ENCODE measurements around the gene CAMK4.
A peak's percentile ranks its signal among the peaks of the same experiment; 100 is the strongest.
"Not testable (repeated sequence)": the region's sequence is repeated elsewhere in the genome, so short reads cannot be mapped to it uniquely, and the experiment has no call there.

Gene CAMK4

DNA sequence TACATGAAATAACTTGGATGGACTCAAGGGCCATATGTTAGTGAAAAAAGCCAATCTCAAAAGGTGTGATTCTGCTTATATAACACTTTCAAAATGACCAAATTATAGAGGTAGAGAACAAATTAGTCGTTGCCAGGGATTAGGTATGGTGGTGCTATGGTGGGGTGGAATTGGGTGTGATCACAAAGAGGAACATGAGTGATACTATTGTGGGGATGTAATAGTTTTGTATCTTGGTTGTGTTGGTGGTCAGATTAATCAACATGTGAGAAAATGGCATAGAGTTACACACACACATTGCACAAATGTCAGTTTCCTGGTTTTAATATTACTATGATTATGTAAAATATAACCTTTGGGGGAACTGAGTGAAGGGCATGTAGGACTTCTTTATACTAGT, 31.9 kb downstream of the CAMK4 start:
- DNase-seq (ENCODE audit: low read depth in 2 of 2): no peak

DNA sequence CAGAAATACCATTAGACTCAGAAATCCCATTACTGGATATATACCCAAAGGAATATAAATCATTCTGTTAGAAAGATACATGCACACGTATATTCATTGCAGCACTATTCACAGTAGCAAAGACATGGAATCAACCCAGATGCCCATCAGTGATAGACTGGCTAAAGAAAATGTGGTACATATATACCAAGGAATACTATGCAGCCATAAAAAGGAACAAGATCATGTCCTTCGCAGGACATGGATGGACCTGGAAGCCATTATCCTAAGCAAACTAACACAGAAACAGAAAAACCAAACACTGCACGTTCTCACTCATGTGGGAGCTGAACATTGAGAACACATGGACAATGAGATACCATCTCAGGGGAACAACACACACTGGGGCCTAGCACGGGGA, 33.4 kb downstream of the CAMK4 start:
- DNase-seq (ENCODE audit: low read depth in 2 of 2): not testable (repeated sequence)

DNA sequence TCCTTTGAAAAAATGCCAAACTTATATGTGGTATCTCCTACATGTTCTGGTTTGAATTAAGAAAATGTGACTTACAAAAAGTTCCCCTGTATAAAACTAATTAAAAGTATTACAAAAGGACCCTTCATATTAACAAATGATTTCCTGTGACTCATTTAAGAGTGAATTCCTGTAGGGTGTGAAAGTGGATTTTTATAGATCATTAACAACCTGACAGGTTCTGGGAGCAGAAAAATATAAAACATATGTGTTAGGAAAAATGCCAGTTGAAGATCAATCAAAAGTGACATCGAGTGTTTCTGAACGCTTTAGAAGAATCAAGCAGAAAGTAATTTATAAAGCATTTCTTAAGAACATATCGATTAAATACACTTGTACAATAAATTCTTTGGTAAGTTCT, 35.5 kb downstream of the CAMK4 start:
- DNase-seq (ENCODE audit: low read depth in 2 of 2): no peak

DNA sequence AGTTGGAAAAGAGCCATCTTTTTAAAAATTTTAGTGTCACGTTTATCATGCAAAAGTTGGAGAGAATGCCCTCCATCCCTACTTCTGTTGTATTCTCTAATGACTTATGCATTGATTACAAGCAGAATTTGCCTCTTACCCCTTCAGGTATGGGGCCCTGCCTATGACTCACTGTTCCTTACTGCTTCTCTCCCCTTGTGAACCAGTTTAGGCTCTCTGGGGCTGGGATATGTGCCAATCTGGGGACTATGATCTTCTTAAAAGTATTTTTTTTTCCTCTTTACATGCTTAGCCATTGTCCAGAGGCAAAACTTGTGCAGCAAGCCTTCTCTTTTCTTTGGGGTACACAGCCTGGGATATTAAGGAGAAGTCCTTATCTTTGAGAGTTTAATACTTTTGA, 37.4 kb downstream of the CAMK4 start:
- no peak for DNase-seq (ENCODE audit: low read depth in 2 of 2)

DNA sequence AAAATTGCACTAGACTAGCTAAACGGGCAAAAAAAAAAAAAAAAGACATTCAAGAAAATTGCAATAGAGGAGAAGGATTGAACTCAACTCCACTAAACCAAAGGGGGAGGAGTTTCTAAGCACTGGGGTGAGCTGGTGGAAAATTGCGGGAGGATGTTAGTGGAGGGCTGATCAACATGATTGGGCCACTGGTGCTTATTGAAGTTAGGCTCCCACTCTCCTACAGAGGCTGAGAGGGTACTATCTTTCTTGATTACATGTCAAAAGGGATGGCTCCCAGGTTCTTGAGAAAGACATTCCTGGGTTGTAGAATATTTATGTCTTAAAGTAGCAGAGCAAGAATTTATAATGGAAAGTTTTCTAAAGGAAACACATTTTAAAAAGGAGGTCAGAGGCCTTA, 38.0 kb downstream of the CAMK4 start:
- DNase-seq (ENCODE audit: low read depth in 2 of 2): no peak

DNA sequence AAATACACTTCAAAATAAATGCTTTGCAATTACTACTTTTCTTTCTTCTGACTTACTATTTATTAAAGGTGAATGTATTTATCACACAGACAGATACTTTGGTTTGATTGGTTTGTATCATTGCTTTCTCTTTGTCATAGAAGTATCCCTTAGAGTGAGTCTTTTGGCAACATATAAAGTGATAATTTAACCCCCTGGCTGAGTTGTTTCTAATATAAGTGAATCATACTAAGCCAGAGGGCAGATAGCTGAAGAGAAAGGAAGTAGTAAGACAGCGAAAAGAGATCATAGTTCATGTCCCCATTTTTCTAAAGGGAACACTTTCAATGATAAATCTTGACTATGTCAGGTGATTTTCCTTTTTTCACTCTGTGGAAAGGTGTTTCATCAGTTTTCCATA, 38.6 kb downstream of the CAMK4 start:
- DNase-seq (ENCODE audit: low read depth in 2 of 2): no peak

DNA sequence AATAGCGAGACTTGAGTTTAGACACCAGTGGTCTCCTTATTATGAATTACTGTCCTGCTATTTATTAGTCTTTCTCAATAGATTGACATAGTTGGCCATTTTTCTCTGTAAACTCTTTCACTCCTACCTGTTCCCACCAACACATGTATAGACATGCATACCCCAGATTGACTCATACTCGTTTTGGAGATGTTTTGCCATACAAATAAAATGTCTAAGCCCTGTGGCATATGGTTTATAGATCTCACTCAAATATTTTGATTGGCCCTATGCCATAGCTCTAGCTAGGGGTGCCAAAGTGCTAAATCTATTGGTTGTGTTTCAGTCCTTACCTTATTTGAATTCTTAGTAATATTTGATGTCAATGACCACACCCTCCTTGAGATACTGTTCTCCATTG, 42.3 kb downstream of the CAMK4 start:
- no peak for DNase-seq (ENCODE audit: low read depth in 2 of 2)

DNA sequence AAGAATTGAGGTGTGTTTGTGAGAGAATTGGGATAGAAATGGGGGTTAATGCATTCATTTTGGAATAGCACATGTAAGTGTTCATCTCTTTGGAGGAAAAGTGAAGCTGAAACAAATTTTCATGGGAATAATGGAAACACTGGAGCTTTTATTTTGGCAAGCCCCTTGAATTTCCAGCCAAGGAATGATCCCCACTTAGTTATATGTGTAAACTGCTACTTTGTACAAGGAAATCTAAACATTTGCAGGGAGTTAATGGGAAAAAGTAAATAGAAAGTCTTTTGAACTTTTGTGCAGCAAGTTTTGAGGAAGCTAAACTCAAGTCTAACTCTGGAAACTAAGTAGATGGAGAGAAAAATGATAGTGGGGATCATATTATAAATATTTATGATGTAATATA, 44.1 kb downstream of the CAMK4 start:
- DNase-seq (ENCODE audit: low read depth in 2 of 2): no peak

DNA sequence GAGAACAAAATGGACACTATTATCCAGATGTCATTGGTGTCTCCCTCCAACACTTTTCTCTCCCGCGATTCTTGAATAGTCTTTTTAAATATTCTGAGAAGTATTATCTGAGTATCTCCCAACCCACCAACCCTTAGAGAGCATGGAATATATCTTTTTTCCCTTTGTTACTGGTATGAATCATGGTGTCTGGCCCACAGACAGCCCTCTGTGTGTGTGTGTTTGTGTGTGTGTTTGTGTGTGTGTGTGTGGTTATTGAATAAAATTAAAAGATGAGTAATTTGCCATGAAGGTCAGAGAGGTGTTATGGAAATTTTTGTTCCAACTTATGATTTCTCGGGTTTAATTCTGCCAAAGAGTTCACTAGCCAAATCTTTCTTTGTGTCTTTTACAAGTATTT, 47.7 kb downstream of the CAMK4 start:
- DNase-seq (ENCODE audit: low read depth in 2 of 2): no peak

DNA sequence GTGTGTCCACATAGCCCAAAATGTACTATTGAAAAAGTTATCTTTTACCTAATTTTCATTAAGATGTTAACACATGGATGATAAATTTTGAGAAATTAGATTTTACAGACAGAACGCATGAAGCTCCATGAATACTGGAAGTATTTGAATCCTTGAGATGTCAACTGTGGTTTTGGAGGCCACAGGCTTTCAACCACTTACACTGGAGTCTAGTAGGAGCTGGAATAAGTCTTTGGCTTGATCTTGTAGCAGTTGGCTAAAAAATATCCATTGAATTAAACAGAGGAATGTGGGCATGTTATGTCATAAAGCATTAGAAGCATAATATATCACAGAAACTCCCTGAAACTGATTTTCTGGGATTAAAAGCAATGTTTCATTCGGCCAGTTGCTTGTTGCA, 52.9 kb downstream of the CAMK4 start:
- DNase-seq (ENCODE audit: low read depth in 2 of 2): no peak

DNA sequence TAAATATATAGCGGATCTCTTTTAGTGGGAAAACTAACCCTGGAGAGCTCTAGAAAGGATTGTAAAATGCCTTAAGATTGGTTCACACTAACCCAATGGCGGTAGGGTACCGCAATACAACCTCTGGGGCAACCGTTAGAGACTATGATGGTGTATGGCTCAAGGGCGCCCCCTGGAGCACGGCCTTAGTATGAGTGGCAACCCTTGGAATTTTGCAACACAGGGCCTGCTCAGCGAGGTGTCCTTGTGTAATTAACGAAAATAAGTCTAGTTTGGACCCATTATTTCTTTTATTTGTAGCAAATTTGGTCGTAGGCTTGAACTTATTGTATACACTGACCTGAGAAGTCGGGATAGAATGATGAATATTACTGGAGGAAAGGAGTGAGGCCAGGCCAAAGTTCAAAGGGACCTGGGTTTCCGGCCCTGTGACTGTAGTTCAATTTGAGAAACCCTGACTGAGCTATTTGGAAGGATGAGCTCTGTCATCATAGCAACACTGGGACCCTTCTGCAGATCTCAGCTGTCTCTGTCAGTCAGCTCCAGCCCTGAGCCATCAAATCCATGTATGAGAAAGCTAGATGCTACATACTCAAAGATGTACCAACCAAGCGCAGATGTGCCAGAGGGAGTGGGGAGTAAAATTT, 54.8 kb downstream of the CAMK4 start:
- DNase-seq (ENCODE audit: low read depth in 2 of 2): peak; percentile 77 to 86

DNA sequence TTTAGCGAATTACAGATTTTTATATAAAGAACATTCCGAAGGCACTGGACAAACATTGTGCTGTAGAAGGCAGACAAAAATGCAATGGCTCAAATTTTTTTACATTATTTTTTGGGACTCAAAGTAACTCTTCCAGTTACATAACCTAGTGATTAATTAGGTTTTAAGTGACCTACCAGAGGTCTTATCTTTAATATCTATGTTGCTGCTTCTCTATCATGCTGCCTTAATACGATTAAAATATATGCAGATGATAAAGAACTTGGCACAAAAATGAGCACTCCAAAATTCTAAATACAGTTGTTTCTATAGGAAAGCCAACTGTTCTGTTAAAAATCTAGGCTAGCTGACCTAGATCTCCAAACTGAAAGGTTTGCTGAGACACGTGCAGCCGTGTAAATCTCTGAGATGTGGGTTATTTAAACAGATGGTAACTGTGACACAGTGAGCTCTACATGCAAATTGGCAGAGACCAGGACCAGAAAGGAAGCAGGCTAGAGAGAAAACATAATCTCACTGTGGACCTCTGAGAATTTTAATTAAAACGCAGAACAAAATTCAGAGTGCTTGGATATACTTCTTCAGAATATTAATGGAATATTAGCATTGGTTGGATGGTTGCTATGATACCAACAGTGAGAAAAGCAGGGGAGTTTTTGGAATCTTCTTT, 56.2 kb downstream of the CAMK4 start:
- no peak for DNase-seq (ENCODE audit: low read depth in 2 of 2)

DNA sequence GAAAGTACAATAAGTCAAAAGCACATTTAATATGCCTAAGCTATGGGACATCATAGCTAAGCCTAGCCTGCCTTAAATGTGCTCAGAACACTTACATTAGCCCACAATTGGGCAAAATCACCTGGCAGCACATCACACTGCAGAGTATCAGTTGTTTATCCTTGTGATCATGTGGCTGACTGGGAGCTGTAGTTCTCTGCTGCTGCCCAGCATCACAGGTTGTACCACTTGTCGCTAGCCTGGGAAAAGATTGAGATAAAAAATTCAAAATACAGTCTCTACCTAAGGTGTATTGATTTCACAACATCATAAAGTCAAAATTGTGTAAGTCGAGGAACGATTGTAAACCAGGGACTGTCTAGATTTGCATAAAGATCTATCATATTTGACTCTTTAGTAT, 58.6 kb downstream of the CAMK4 start:
- DNase-seq (ENCODE audit: low read depth in 2 of 2): no peak

DNA sequence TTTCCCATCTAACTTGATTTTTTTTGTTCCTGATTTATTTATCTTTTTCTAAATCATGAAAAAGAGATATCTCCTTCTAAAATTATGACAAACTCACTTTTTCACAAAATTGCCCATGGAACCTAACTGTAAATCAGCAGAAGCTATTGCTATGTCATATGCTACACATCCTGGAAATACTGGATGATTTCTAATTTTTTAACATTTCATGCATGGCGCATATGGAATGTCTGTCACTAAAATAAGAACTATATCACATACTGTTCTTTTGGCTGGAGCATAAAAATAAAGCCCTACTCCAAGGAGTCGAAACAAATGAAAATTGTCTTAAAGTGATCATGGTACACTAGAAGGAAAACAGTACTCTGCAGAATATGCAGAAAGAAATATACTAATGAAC, 60.6 kb downstream of the CAMK4 start:
- no peak for DNase-seq (ENCODE audit: low read depth in 2 of 2)

DNA sequence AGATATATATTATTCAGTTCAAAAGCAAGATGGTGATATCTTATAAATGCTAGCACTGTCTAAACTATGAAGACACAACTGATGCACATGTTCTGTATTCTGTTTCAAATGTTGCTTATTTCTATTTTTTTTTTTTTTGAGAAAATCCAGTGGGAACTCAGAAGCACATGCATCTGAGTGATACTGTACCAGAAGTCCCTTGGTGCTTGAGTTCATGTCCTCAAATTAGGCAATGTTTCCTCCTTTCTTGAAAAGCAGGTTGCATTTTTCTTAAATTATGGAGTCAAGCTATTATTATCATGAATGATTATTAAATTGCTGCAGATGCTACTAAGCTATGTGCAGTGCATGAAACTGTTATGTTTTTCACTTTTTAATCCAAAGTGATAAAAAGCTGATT, 70.4 kb downstream of the CAMK4 start:
- no peak for DNase-seq (ENCODE audit: low read depth in 2 of 2)

DNA sequence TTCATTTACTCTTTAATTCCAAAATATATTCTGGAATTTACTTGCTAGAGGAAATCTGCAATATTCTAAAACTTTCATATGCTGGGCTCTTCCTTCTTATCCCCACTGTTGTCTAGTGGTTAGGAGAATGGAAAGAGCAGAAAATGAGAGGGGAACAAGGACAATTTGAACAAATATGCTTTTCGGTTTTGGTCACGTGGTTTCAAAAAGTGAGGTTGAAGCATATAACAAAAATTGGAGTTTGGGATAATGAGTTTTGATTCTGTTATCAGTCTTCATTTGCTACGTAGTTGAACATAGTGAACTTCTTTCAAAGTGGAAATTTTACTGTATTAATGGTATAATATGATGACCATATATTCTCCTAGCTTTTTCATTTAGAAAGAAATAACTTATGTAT, 71.5 kb downstream of the CAMK4 start:
- DNase-seq (ENCODE audit: low read depth in 2 of 2): no peak

DNA sequence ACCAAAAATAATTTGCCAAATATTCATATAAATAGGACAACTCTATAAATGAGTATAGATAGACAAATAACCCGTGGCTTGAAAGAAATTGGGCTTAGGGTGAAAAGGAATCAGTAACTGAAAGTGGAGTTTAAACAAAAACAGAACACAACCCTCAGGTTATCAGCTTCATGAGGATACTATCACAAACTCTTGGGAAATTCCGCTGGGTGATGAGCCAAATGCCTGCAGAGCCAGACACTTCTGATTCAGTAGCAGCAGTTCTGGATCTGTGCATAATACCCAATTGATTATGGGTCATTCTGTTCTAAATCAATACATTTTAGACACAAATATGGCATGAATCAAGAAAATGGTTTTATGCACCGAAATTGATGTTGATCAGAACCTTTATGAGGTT, 72.4 kb downstream of the CAMK4 start:
- DNase-seq (ENCODE audit: low read depth in 2 of 2): no peak

DNA sequence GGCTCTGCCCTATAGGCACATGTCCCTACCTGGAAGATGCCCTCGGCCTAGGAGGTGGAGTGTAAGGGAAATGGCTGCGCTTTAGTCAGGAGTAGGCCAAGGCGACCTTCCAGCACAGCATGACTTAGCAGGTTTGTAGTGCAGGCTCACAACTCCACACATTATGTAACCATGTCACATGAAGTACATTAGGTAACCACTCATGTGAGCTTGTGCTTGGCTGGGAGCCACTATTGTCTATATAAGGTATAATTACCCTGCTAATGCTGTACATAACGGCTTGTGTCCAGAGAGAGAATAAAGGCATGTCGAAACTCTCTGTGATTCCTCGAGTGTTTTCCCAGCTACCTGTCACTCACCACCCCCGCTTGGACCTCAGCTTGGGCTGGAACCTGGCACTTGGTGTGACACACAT, 74.9 kb downstream of the CAMK4 start:
- DNase-seq (ENCODE audit: low read depth in 2 of 2): no peak

DNA sequence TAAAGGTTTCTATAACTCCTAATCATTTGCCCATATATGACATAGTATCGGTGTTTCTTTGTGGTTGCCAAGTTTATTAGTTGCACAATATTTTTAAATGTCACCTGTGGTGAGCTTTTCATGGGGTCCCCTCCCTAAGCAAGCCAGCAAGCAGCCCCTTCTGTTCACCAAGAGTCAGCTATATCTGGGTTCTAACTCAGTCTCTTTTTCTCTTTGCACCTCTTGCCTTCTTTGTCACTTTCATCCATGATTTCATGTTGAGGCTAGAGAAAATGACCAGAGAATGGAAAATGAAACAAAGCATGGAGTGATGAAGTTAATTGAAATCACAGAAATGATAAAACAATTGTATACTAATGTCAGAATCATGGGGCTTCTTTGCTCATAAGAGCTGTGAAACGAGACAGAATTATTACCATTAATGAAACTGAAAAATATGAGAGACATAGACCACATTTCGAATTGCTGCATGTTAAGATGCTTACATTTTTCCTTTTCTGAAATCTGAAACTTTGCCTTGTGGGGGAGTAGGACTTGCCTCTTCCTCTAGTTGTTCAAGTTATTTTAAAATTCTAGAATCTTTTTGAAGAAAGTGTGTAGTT, 75.7 kb downstream of the CAMK4 start:
- no peak for DNase-seq (ENCODE audit: low read depth in 2 of 2)

DNA sequence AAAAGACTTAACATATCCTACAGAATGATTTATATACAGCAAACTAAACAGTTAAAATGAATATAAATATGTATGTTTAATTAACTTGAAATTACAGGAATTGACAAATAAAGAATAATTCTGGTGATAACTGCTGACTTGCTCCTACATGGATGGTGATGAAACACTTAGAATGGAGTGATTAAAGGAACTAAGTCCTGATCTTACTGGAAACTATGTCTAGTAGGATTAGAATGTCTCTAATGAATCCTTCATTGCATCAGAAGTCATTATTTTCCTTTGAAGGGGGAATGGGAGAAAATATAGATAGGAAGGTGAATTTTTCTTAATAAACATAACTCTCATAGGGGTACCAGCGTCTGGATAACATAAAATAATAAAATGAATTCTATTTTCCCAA, 77.1 kb downstream of the CAMK4 start:
- no peak for DNase-seq (ENCODE audit: low read depth in 2 of 2)

DNA sequence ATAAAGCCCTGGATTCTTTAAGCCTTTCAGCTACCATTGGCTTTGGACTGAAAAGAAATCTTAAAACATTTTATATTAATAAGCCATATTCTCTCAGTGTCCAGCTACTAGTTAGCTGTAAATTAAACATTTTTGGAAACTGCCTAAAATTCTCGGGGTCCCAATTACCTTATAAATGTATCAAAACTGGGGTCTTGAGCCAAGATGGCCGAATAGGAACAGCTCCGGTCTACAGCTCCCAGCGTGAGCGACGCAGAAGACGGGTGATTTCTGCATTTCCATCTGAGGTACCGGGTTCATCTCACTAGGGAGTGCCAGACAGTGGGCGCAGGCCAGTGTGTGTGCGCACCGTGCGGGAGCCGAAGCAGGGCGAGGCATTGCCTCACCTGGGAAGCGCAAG, 77.9 kb downstream of the CAMK4 start:
- not testable (repeated sequence) for DNase-seq (ENCODE audit: low read depth in 2 of 2)

DNA sequence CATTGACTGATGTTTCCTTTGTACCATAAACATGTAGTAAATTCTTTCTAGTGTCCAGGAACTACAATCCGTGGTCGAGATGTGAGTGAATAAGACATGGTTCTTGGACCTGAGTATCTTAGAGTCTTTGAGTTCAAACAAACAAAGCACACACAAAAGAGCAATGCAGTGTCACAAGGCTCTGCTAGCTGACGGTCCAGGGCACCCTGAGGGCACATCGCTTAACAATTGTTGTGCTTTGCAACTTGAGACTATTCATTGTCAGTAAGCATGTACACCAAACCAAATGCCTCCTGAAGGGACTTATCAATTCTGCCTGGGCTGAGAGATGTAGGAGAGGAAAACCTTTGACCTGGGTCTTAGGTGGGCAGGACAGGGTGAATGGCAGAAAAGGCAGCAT, 84.8 kb downstream of the CAMK4 start:
- DNase-seq (ENCODE audit: low read depth in 2 of 2): no peak

DNA sequence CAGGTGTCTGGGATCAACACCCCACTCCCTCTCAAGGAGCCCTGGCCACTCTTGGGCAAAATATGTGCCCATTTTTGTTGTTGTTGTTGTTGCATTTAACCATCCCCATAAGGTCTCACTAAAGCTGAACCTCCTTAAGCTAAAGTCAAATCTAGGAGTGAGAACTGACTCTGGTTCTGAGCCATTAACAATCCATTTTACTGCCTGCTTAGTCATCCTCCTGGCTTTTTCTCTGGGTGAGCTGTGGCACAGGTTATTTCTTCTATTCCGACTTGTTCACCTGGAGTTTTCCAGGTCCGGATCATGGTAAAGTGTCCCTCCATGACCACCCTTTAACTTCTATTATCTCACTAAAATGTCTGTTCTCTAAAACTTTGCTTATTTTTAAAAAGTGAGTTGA, 85.2 kb downstream of the CAMK4 start:
- DNase-seq (ENCODE audit: low read depth in 2 of 2): no peak

All from stimulated activated CD8-positive, alpha-beta memory T cell treated with anti-CD3 and anti-CD28 coated beads, Interleukin-2, amount 100 ng/mL, for 48 hours (primary cell).